Esophagus squamous epithelium (tissue), 5 donors: Measurements from ENCODE around the gene WASHC4. TPM values are rescaled to one million over a fixed set of nuclear protein-coding genes. Genes with fewer than 3 reads are reported as not detected.

ENCODE experiments used
- DNase-seq: peaks from one replicate; lab custom pipeline; 2025; lab: John Stamatoyannopoulos, UW
- H3K27ac ChIP-seq, 4 donors: fragments of 200-600 bp; sonication (generic); one replicate each; pipeline ENCODE4 v1.5.1; 2016 to 2019; ENCODE audit warnings: mild to moderate bottlenecking in 1 of 4
- H3K27me3 ChIP-seq, 4 donors: fragments of 200-600 bp; sonication (generic); 1 replicate in 3 of 4; 2 replicates in 1 of 4; pipeline versions ENCODE4 v1.5.1 to v1.6.0; 2017 to 2021; ENCODE audit warnings: antibody characterized with exemption in 1 of 4
- H3K36me3 ChIP-seq, 3 donors: fragments of 200-600 bp; sonication (generic); one replicate each; pipeline ENCODE4 v1.5.1; 2016 to 2019
- H3K4me1 ChIP-seq, 3 donors: fragments of 200-600 bp; sonication (generic); one replicate each; pipeline ENCODE4 v1.5.1; 2017 to 2019
- H3K4me3 ChIP-seq, 4 donors: fragments of 200-600 bp; sonication (generic); 1 replicate in 3 of 4; 2 replicates in 1 of 4; pipeline ENCODE4 v1.5.1; 2016 to 2019; ENCODE audit warnings: mild to moderate bottlenecking in 2 of 4, moderate library complexity in 1 of 4
- H3K9me3 ChIP-seq, 3 donors: fragments of 200-600 bp; sonication (generic); one replicate each; pipeline ENCODE4 v1.5.1; 2016 to 2019
- POLR2A ChIP-seq, 4 donors: fragments of 450-650 bp; IDR thresholded peaks; one replicate each; pipeline ENCODE4 v1.6.1; 2017; ENCODE audit warnings: antibody characterized with exemption in 4 of 4, mild to moderate bottlenecking in 4 of 4, moderate library complexity in 3 of 4
- WGBS, 2 donors: methylation state at CpG; one replicate each; pipeline ENCODE4 v1.1.5; 2018; 5-methylcytosine and 5-hydroxymethylcytosine counted together
- intact Hi-C: fragments of 100-400 bp; cut with DNase I; formaldehyde crosslinking; loops from one replicate; pipeline ENCODE4 v1.15.0; 2022
- total RNA-seq, 4 donors: library from RNA; depleted of rRNA; stranded (reverse); fragments of >200 nt; gene quantifications; one replicate each; pipeline ENCODE4 v1.1.0, GENCODE V29; 2016
- TF ChIP-seq, protein P1 (sequence below), 6 experiments: fragments of 450-650 bp in 4 of 6; fragments of 200-600 bp in 2 of 6; sonication (generic) in 2 of 6; IDR thresholded peaks; one replicate each; pipeline ENCODE4 v1.5.1; 2016 to 2019; ENCODE audit warnings: antibody characterized with exemption in 6 of 6, mild to moderate bottlenecking in 4 of 6, moderate library complexity in 4 of 6
- donor health status: DM: yes; HTN: yes; CAD: no.

Gene WASHC4
- total RNA-seq, 4 donors from 2014 or later = 22.8 to 42.3 (median 36.8) TPM

DNA sequence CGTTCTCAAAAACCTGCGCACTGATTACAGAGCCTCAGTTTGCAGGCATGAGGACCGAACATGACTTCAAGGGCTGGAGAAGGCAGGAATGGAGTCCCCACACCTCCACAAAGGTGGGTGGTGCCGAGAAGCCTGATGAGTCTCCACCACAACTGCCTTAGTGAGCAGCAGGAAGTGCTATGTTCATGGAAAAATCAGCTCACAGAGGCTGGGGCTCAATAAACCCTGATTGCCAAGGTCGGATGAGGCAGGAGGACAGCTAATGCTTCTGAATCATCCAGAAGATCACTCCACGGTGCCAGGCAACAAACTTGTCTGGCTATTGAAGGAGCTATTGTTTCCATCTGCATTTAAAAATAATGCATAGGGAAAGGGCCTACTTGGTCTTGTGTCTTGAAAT, 97.4 kb downstream of the WASHC4 start:
- peak overlapping the region in 1 of 4 donors; percentile 49 for H3K27ac ChIP-seq
- peaks cover 7 to 100% (median 28%) of the 10 kb centered on the region in 3 donors for H3K36me3 ChIP-seq
- TF ChIP-seq, protein P1, sequence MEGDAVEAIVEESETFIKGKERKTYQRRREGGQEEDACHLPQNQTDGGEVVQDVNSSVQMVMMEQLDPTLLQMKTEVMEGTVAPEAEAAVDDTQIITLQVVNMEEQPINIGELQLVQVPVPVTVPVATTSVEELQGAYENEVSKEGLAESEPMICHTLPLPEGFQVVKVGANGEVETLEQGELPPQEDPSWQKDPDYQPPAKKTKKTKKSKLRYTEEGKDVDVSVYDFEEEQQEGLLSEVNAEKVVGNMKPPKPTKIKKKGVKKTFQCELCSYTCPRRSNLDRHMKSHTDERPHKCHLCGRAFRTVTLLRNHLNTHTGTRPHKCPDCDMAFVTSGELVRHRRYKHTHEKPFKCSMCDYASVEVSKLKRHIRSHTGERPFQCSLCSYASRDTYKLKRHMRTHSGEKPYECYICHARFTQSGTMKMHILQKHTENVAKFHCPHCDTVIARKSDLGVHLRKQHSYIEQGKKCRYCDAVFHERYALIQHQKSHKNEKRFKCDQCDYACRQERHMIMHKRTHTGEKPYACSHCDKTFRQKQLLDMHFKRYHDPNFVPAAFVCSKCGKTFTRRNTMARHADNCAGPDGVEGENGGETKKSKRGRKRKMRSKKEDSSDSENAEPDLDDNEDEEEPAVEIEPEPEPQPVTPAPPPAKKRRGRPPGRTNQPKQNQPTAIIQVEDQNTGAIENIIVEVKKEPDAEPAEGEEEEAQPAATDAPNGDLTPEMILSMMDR (IDR thresholded peaks at IDR 0.05) = no peak
- TF ChIP-seq POLR2A (IDR thresholded peaks at IDR 0.05) = no peak
- no peak for DNase-seq
- no peaks in the 10 kb centered on the region for H3K9me3 ChIP-seq
- no peak overlapping the region for H3K4me3 ChIP-seq
- intact Hi-C loops = no loop called here
- no peaks in the 10 kb centered on the region for H3K27me3 ChIP-seq
- WGBS, 2 donors = 68 to 71% methylated on average over 3 to 5 of the region's 6 CpGs
- H3K4me1 ChIP-seq = peaks cover 0 to 8% (median 3%) of the 10 kb centered on the region in 3 donors

DNA sequence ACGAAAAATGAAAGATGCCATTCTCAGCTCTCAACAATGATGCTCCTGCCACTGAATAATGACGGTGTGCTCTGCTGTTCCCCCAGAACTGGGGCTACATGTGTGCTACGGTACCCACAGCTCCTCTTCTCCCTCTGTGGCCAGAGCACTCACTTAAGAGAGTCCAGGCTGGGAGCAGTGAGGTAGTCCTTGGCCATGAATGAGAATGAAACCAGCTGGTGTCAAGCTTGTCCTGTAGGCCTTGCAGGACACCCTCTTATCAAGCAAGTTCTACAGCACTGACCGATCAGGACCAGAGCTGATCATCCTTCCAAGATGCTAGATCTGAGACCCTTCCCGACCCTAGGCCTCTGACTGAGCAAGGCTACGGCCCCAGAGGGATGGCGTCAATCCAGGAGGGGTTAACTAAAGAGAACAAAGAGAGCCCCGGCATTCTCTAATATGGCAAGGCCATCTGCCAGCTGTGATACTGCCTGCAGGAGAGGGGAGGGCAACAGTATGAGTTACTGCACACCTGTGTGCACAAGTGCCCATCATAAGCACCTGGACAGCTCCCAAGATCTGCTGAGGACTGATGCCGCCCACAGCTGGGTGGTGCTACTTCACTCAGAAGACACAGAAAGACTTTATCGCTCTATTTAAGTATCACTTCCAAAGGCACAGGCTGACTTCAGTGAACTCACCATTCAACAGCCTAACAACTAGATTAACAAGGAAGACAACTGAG, 98.0 kb downstream of the WASHC4 start:
- Histone ChIP-seq H3K9me3 (no peaks in the 10 kb centered on the region), H3K27ac (peak overlapping the region in 1 of 4 donors; percentile 49), H3K4me1 (peaks cover 0 to 8% (median 3%) of the 10 kb centered on the region in 3 donors), H3K27me3 (no peaks in the 10 kb centered on the region), H3K36me3 (peaks cover 7 to 100% (median 28%) of the 10 kb centered on the region in 3 donors), H3K4me3 (no peak overlapping the region)
- TF ChIP-seq, protein P1 (IDR thresholded peaks at IDR 0.05) = no peak
- no peak for TF ChIP-seq POLR2A (IDR thresholded peaks at IDR 0.05)
- intact Hi-C loops = no loop called here
- DNase-seq = no peak
- WGBS, 2 donors = 80 to 98% methylated on average over 4 to 6 of the region's 10 CpGs

DNA sequence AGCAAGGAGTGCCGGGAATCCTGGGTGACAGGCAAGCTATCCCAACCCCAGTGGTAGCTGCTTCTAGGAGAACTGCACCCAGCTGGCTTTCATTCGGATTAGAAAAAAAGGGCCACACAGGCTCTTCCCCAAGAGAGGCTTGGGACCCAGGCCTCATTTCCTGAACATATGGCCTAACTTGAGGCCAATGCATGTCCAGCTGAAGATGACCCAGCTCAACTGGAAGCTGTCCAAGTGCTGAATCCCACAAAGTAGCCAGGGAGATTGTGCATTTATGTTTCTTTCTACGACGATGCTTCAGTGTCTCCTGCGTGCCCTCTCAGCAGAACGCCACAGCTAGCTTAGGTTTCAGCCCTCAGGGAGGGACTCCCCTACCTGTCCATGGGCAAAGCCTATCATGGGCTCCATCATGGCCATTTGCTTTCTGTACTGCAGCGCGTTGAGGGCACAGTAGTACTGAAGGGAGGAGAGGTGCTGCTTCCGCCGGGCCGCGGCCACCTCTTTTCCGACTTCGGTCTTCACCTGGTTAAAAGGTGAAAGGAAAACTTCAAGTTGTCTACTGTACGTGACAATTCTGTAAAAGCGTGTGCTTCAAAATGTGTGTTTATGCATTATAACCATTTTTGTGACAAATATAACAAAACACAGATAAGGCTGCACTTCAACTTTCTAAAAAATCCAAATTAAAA, 99.3 kb downstream of the WASHC4 start:
- intact Hi-C loops = no loop called here
- WGBS, 2 donors = 91 to 97% methylated on average over 11 to 16 of the region's 16 CpGs
- H3K36me3 ChIP-seq = peaks cover 7 to 99% (median 26%) of the 10 kb centered on the region in 3 donors

DNA sequence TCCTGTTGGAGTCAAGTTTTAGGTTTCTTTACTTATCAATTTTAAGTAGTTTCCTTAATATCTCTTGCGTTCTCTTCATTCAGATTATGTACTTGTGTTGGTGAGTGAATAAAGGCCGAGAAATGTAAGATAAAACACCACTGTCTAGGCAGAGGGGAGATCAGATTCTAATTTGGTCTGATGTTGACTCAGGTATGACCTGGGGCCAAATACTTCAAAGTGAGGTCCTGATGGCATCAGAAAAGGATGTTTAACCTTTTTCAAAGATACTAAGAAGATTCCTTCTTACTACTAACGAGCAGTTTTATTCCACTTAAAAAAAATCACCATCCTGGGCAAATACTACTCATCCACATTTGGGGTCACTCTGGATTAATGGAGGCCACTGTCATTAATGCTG, 101.6 kb downstream of the WASHC4 start:
- peaks cover under 1 to 93% (median 14%) of the 10 kb centered on the region in 3 donors for H3K36me3 ChIP-seq
- H3K9me3 ChIP-seq = no peaks in the 10 kb centered on the region
- intact Hi-C loops = no loop called here
- DNase-seq = no peak
- H3K27me3 ChIP-seq = no peaks in the 10 kb centered on the region
- WGBS, 2 donors = 91 to 94% methylated on average over 2 to 3 of the region's 3 CpGs
- no peak overlapping the region for H3K27ac ChIP-seq
- no peak for TF ChIP-seq POLR2A (IDR thresholded peaks at IDR 0.05)
- TF ChIP-seq, protein P1 (IDR thresholded peaks at IDR 0.05) = no peak
- peaks cover 0 to 8% (median 3%) of the 10 kb centered on the region in 3 donors for H3K4me1 ChIP-seq
- H3K4me3 ChIP-seq = no peak overlapping the region

More for the DNA sequence above, 99.3 kb downstream of the WASHC4 start:
- no peak for TF ChIP-seq POLR2A (IDR thresholded peaks at IDR 0.05)
- TF ChIP-seq, protein P1 (IDR thresholded peaks at IDR 0.05) = no peak
- DNase-seq = no peak
- Histone ChIP-seq H3K4me3 (no peak overlapping the region), H3K4me1 (peaks cover 0 to 8% (median 3%) of the 10 kb centered on the region in 3 donors), H3K9me3 (no peaks in the 10 kb centered on the region), H3K27ac (no peak overlapping the region), H3K27me3 (no peaks in the 10 kb centered on the region)

DNA sequence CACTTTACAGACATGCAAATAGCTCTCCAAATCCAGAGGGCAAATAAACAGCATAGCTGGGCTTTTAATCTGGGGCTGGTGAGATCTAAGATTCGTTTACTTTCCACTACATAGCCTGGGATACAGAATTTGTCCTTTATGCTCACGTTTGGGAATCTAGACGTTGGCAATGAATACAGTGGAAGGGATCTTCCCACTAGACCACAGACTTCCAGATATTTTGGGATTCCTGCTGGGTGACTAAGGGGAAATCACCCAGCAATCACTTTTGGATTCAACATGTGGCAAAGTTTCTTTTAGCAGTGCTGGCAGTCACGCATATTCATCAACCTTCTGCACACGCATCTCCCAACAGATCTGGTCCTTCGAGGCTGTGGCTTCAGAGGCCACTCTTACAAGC, 104.9 kb downstream of the WASHC4 start:
- H3K4me3 ChIP-seq = no peak overlapping the region
- no peaks in the 10 kb centered on the region for H3K27me3 ChIP-seq
- 58 to 63% methylated on average over 5 of the region's 6 CpGs for WGBS, 2 donors
- H3K27ac ChIP-seq = no peak overlapping the region
- intact Hi-C loops = no loop called here
- H3K36me3 ChIP-seq = peaks cover 0 to 93% (median 6%) of the 10 kb centered on the region in 3 donors
- no peak for TF ChIP-seq POLR2A (IDR thresholded peaks at IDR 0.05)
- TF ChIP-seq, protein P1 (IDR thresholded peaks at IDR 0.05) = no peak
- no peaks in the 10 kb centered on the region for H3K9me3 ChIP-seq
- DNase-seq = no peak
- no peaks in the 10 kb centered on the region for H3K4me1 ChIP-seq
